ENCODE measurements around the gene DNPEP.

DNA sequence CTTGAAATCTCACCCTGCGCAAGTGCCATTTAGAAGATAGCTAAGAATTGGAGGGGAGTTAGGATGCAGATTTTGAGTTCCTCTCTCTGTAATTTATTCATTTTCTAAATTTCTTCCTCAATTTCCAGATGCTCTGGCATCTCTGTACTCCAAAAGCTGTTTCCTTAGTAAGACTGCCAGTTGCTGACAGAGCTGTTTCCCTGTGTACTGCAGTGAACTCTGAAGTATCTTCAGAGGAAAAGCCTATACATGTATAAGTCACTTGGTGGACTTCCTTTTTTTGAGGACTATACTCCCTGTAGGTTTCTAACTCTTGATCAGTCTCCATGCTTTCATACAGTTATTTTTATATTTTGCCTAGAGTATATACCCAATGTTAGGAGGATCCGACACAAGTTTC lies 53.6 kb downstream of the DNPEP start:
- TF ChIP-seq CTCF (conservative IDR thresholded peaks at IDR 0.05) (no peak), ZFX (IDR thresholded peaks at IDR 0.05) (no peak)

Measured in C4-2B (cell line).